GM12865 (cell line): ENCODE measurements around the gene FARS2.

Experiments
- DNase-seq: peaks from one replicate; pipeline ENCODE4 v3.0.0; 2010; ENCODE audit warnings: low read depth
- H3K4me3 ChIP-seq: 2 replicates; pipeline ENCODE4 v1.5.1; 2011; ENCODE audit warnings: mild to moderate bottlenecking, low read depth, low read length, control low read depth
- CTCF ChIP-seq: IDR thresholded peaks from 2 replicates; pipeline ENCODE4 v1.5.1; 2011; ENCODE audit warnings: low read length, control low read depth, low read depth, inconsistent platforms; ENCODE audit not compliant: insufficient read depth; ENCODE audit errors: missing control alignments

The FARS2 gene

DNA sequence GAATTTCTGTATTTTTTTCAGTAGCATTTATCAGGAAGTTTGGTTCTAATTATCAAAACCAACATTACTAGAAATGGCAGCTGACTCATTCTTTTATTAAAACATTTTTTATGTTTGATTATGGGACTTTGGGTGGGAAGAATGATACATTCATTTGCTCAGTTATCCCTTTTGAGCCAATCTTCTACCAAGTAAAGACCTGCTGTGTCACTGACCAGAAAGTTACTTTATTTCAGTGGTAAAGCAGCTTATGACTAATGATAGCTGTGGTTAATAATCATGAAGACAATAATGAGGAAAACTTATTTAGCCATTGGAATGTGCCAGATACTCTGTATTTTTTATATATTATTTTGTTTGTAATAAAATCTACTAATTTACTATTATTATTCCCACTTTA lies 142.3 kb downstream of the FARS2 start:
- TF ChIP-seq CTCF = no peak
- no peak for DNase-seq

GRCh38 chr6:5405976-5406375 lies 144.7 kb downstream of the FARS2 start:
- H3K4me3 ChIP-seq = no peak overlapping the region
- DNase-seq = no peak
- TF ChIP-seq CTCF = no peak

More for the DNA sequence above, 142.3 kb downstream of the FARS2 start:
- H3K4me3 ChIP-seq = no peak overlapping the region

DNA sequence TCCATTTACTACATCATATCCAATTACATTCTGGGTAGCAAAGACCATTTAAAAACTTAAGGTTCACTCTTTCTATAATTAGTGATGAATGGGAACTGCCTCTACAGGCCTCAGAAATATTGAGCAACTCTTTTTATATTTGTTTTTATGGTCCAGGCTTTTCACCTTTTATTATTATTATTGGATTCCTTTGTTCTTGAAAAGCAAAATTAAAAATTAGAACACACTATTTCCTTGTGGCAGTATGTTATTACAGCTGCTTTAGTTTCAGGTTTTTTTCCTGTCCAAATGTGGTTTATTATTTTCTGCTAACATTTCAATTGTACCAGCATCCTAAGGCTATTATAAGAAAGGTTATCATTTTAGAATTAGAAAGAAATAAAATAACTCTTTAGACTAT lies 150.1 kb downstream of the FARS2 start:
- H3K4me3 ChIP-seq = no peak overlapping the region
- DNase-seq = no peak
- TF ChIP-seq CTCF = no peak

DNA sequence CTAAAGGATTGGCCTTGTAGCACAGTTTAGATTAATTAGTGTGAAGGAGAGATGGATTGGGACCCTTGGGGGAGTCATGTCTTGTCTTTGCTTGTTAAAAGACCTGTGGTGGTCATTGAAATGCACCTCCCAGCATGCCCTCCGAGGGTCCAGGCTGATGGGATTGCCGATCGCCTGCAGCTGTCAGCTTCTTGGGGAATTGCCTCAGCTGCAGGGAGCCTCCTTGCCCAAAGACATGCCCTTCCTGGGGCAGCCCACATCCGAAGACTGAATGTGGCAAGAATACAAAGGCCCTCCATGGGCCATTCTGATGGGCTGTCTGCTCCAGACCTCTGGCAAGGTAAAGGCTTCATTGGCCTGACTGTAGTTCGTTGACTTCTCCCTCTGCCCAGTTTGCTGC lies 150.7 kb downstream of the FARS2 start:
- TF ChIP-seq CTCF = no peak
- no peak overlapping the region for H3K4me3 ChIP-seq
- DNase-seq = no peak

GRCh38 chr6:5412663-5413062 lies 151.3 kb downstream of the FARS2 start:
- no peak for DNase-seq

GRCh38 chr6:5416250-5416649 lies 154.9 kb downstream of the FARS2 start:
- TF ChIP-seq CTCF = no peak
- H3K4me3 ChIP-seq = no peak overlapping the region

More at GRCh38 chr6:5412663-5413062, 151.3 kb downstream of the FARS2 start:
- TF ChIP-seq CTCF = no peak
- no peak overlapping the region for H3K4me3 ChIP-seq

GRCh38 chr6:5422321-5422915 lies 161.1 kb downstream of the FARS2 start:
- no peak overlapping the region for H3K4me3 ChIP-seq
- DNase-seq = peak; percentile 45
- TF ChIP-seq CTCF = peak; percentile 52

More at GRCh38 chr6:5416250-5416649, 154.9 kb downstream of the FARS2 start:
- no peak for DNase-seq
